ENCODE results near the gene TAOK2. TPM values are rescaled to one million over a fixed set of nuclear protein-coding genes. Genes with fewer than 3 reads are reported as not detected.

The TAOK2 gene
- total and polyA plus RNA-seq, 2 of the 4 experiments (the other 2 are of a cell fraction) = 23.0 to 31.7 TPM

- H3K9ac ChIP-seq (ENCODE audit: low read depth, low read length) = no peak overlapping the region
- ATAC-seq (ENCODE audit: low read depth) (no peak), DNase-seq (no peak)
- dilution Hi-C loops (cut with HindIII; ENCODE audit: low sequenced_read_pairs, unreplicated experiment) = no loop called here
- no peak overlapping the region for H2BK120ac ChIP-seq (ENCODE audit: low read depth, low read length)
- TF ChIP-seq CEBPB (IDR thresholded peaks at IDR 0.05; ENCODE audit: low read depth, low read length) (no peak), CHD1 (IDR thresholded peaks at IDR 0.05; ENCODE audit: low read depth, low read length) (no peak), USF2 (IDR thresholded peaks at IDR 0.05; ENCODE audit: low read depth, low read length) (no peak), RAD21 (IDR thresholded peaks at IDR 0.05; ENCODE audit: low read length) (no peak)
- no peaks in the 10 kb centered on the region for H3K9me3 ChIP-seq (ENCODE audit: control insufficient read depth, insufficient read depth, low read length)
- H4K20me1 ChIP-seq (ENCODE audit: insufficient read depth, low read length) = no peaks in the 10 kb centered on the region
- H3K4ac ChIP-seq (ENCODE audit: low read depth, low read length) = no peak overlapping the region
- no peak overlapping the region for H3K27ac ChIP-seq (ENCODE audit: insufficient read depth, low read length)
- no peaks in the 10 kb centered on the region for H3K79me1 ChIP-seq (ENCODE audit: low read depth in 1 of 2, low read length in 2 of 2)
- H3K4me2 ChIP-seq (ENCODE audit: low read depth, low read length) = no peak overlapping the region
- H4K8ac ChIP-seq (ENCODE audit: low read depth in 2 of 2, low read length in 2 of 2) = no peak overlapping the region
- H2BK5ac ChIP-seq (ENCODE audit: low read depth, low read length, poor library complexity, severe bottlenecking) = no peak overlapping the region
- no peak overlapping the region for H3K14ac ChIP-seq (replicated peaks; ENCODE audit: low read depth, low read length)
- intact Hi-C loops (cut with micrococcal nuclease) = no loop called here
- 50% methylated on average over 2 of the region's 4 CpGs; no CpG with 5 or more reads in 1 of the 2 experiments for WGBS, 2 experiments (ENCODE audit: extremely low coverage in 2 of 2, insufficient read length in 1 of 2)
- no peak overlapping the region for H2AFZ ChIP-seq (replicated peaks; ENCODE audit: low read length, poor library complexity)
- no peak overlapping the region for H3K23ac ChIP-seq (ENCODE audit: low read depth, low read length)
- no peaks in the 10 kb centered on the region for H3K27me3 ChIP-seq (ENCODE audit: control insufficient read depth, insufficient read depth, low read length)
- BruUV-seq (replicated peaks) = no TSS peak
- CTCF ChIA-PET = no interaction called here
- no peak overlapping the region for H2BK20ac ChIP-seq (ENCODE audit: low read depth, low read length)
- H4K91ac ChIP-seq (ENCODE audit: insufficient read depth, low read depth, low read length) = no peak overlapping the region
- H3K56ac ChIP-seq (ENCODE audit: extremely low read depth, insufficient read depth, low read length) = no peak overlapping the region
- no peak overlapping the region for H3K18ac ChIP-seq (ENCODE audit: low read depth, low read length)
- POLR2A ChIA-PET (ENCODE audit: unreplicated experiment) = interaction anchor here (1.0 kb wide), 1 partner anchor 23 kb away, joined by 4 read pairs; the partner anchor contains the start of gene TAOK2
- H2AK5ac ChIP-seq (ENCODE audit: low read depth, low read length) = no peak overlapping the region
- in situ Hi-C loops (cut with MboI; ENCODE audit: low sequenced_read_pairs) = no loop called here
- H3K9me1 ChIP-seq (ENCODE audit: insufficient read depth, low read length) = no peaks in the 10 kb centered on the region
- H2AK9ac ChIP-seq (replicated peaks; ENCODE audit: low read depth, low read length, poor library complexity) = no peak overlapping the region
- H3K4me3 ChIP-seq (ENCODE audit: insufficient read depth, low read depth, low read length) = no peak overlapping the region
- H2BK15ac ChIP-seq (ENCODE audit: low read depth, low read length) = no peak overlapping the region
- H3K4me1 ChIP-seq (ENCODE audit: control insufficient read depth, insufficient read depth, low read length) = no peaks in the 10 kb centered on the region
- no peaks in the 10 kb centered on the region for H3K36me3 ChIP-seq (ENCODE audit: control insufficient read depth, insufficient read depth, low read length)
- no peak overlapping the region for H4K5ac ChIP-seq (ENCODE audit: low read depth, low read length)
Measured at GRCh38 chr16:29950806-29951461, 22.7 kb upstream of the TAOK2 start.
